Psoas muscle (tissue), 8 donors: ENCODE data around the gene BPIFB1. TPM values are rescaled to one million over a fixed set of nuclear protein-coding genes. Genes with fewer than 3 reads are reported as not detected.

Experiments used
- ATAC-seq, 4 donors: fragments of 200-7000 bp; cut with Tn5 transposase; one replicate each; pipeline ENCODE4 v1.9.1; 2020; ENCODE audit warnings: moderate library complexity in 3 of 4, mild to moderate bottlenecking in 2 of 4
- DNase-seq, 2 donors: peaks; one replicate each; pipeline ENCODE4 v3.0.0-alpha.2; 2020
- H3K27ac ChIP-seq: fragments of 200-600 bp; one replicate; pipeline ENCODE4 v1.8.0; 2022
- H3K27me3 ChIP-seq, 3 donors: fragments of 200-600 bp in 1 of 3; one replicate each; pipeline versions ENCODE4 v1.6.1 to v1.8.0; 2013 to 2022; ENCODE audit warnings: low read length in 2 of 3, mild to moderate bottlenecking in 2 of 3, moderate library complexity in 1 of 3; ENCODE audit not compliant: insufficient read depth in 3 of 3
- H3K36me3 ChIP-seq, 2 donors: fragments of 200-600 bp in 1 of 2; one replicate each; pipeline versions ENCODE4 v1.6.1 to v1.8.0; 2013 to 2022; ENCODE audit warnings: low read depth in 1 of 2, mild to moderate bottlenecking in 1 of 2, moderate library complexity in 1 of 2; ENCODE audit not compliant: insufficient read depth in 1 of 2
- H3K4me1 ChIP-seq: fragments of 200-600 bp; one replicate; pipeline ENCODE4 v1.8.0; 2022
- H3K4me3 ChIP-seq: fragments of 200-600 bp; one replicate; pipeline ENCODE4 v1.8.0; 2022; ENCODE audit warnings: mild to moderate bottlenecking
- H3K9me3 ChIP-seq: fragments of 200-600 bp; one replicate; pipeline ENCODE4 v1.8.0; 2022
- WGBS, 3 donors: extraction: QIAGEN DNeasy Blood & Tissue Kit; methylation state at CpG; one replicate each; pipeline versions ENCODE4 v1.1.6 to v1.1.7; 2013; 5-methylcytosine and 5-hydroxymethylcytosine counted together
- intact Hi-C, 2 donors: fragments of 100-400 bp; cut with DNase I; formaldehyde crosslinking; loops; one replicate each; pipeline versions ENCODE4 v1.11.0 to v1.14.2; 2022
- polyA plus RNA-seq, 3 donors: library from polyadenylated mRNA; stranded (reverse); fragments of 200-250 nt; gene quantifications; one replicate each; pipeline ENCODE4 v1.2.3, GENCODE V29; 2013
- total RNA-seq, 4 donors: library from RNA; stranded (reverse); fragmentation: NEBNext Ultra II Directional in 2 of 4; extraction: Animal tissue kit (Norgen Biotek cat#: 25700) in 2 of 4; gene quantifications; one replicate each; pipeline versions ENCODE4 v1.2.1 to v1.2.4, GENCODE V29; 2021 to 2023
- TF ChIP-seq, protein P1 (sequence below): fragments of 200-600 bp; IDR thresholded peaks from one replicate; pipeline ENCODE4 v1.8.0; 2022; ENCODE audit warnings: antibody characterized with exemption
- donor health status: healthy with polysubstance abuse.
- donor health status: DM: no; HTN: no; CAD: no; lungs with moderate emphysema.
- donor health status: Bipolar disorder and iron deficiency.
- donor health status: healthy.
- donor health status: DM: yes; HTN: yes; CAD: no.
- donor health status: DM: no; HTN: no; CAD: no.
- donor health status: DM: no; HTN: no; CAD: no.
- donor health status: DM: yes; HTN: yes; CAD: no.

BPIFB1 gene
- total and polyA plus RNA-seq, 7 donors: 0.04 TPM; not detected in 6

DNA sequence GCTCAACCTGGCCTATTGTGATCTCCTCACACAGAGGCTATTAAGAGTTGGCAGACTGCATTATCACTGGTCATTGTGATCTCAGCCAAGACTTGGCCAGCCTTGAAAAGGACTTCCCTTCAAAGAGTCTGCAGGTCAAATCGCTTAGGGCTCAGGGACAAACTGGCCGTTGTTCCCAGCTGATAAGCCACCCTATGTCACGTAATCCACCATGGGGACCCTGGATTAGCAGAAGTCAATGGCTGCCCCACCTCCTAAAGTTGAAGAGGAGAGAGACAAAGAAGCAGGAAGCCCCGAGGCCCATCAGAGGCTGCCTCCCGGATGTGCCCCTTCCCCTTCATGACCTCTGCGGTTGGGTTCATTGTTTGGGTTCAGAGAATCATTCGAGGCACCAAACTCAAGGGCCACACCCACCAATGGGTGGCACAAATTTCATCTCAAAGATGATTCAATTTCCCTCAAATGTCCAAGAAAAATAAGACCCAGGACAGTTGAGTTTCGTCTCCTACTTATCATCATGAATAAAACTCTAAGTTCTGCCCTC is 56.6 kb downstream of the BPIFB1 start:
- H3K27ac ChIP-seq: no peak overlapping the region
- H3K4me3 ChIP-seq: no peak overlapping the region
- intact Hi-C loops: no loop called here
- H3K36me3 ChIP-seq: no peaks in the 10 kb centered on the region
- H3K4me1 ChIP-seq: no peaks in the 10 kb centered on the region
- no peaks in the 10 kb centered on the region for H3K9me3 ChIP-seq
- WGBS, 3 donors: 65 to 74% (median 69%) methylated on average over 8 of the region's 8 CpGs
- H3K27me3 ChIP-seq: peaks cover 0 to 12% (median 0%) of the 10 kb centered on the region in 3 donors
- TF ChIP-seq, protein P1, sequence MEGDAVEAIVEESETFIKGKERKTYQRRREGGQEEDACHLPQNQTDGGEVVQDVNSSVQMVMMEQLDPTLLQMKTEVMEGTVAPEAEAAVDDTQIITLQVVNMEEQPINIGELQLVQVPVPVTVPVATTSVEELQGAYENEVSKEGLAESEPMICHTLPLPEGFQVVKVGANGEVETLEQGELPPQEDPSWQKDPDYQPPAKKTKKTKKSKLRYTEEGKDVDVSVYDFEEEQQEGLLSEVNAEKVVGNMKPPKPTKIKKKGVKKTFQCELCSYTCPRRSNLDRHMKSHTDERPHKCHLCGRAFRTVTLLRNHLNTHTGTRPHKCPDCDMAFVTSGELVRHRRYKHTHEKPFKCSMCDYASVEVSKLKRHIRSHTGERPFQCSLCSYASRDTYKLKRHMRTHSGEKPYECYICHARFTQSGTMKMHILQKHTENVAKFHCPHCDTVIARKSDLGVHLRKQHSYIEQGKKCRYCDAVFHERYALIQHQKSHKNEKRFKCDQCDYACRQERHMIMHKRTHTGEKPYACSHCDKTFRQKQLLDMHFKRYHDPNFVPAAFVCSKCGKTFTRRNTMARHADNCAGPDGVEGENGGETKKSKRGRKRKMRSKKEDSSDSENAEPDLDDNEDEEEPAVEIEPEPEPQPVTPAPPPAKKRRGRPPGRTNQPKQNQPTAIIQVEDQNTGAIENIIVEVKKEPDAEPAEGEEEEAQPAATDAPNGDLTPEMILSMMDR: no peak
- DNase-seq (no peak), ATAC-seq (no peak)

DNA sequence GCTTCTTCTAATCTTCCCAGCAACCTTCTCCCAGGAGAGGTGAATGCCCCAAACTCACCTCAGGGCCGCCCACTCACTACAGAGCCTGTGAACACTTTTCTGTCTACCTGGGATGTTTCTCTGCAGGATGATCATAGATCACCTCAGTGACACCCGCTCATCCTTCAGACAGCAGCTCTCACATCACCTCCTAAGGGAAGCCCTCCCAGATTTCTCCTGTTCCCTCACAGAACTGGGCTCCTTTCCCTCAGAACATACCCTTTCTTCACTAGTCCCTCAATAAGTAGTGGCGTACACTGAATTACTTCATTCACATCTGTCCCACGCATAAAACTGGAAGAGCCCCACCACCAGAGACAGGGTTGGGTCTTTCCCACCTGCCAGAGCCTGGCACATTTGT is 60.5 kb downstream of the BPIFB1 start:
- TF ChIP-seq, protein P1: no peak
- H3K36me3 ChIP-seq: no peaks in the 10 kb centered on the region
- H3K27me3 ChIP-seq: peaks cover 0 to 4% (median 0%) of the 10 kb centered on the region in 3 donors
- H3K9me3 ChIP-seq: no peaks in the 10 kb centered on the region
- ATAC-seq (no peak), DNase-seq (no peak)
- WGBS, 3 donors: 67 to 78% (median 75%) methylated on average over 4 of the region's 4 CpGs
- intact Hi-C loops: no loop called here
- no peak overlapping the region for H3K27ac ChIP-seq
- no peak overlapping the region for H3K4me3 ChIP-seq
- no peaks in the 10 kb centered on the region for H3K4me1 ChIP-seq

DNA sequence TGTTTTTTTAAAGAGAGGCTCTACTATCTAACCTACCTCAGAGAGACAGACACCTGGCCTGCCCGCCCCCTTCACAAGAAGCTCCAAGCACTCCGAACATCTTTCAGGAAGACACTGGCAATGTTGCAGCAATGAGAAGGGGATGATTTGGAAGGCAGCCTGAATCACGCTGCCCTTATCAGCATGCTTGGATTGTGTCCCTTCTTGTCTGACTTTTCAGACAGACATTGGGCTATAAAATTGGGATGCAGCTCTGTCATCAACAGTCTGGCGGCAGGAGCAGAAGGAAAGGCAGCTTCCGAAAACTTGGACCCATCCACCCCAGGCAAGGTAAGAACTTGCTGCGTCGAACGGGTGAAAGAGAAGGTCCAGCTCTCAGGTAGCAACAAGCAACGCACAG is 62.3 kb downstream of the BPIFB1 start:
- TF ChIP-seq, protein P1: no peak
- Histone ChIP-seq H3K4me1 (no peaks in the 10 kb centered on the region), H3K4me3 (no peak overlapping the region), H3K36me3 (peaks cover 4 to 15% of the 10 kb centered on the region in 2 donors), H3K9me3 (no peaks in the 10 kb centered on the region), H3K27ac (no peak overlapping the region), H3K27me3 (peaks cover 0 to 4% (median 0%) of the 10 kb centered on the region in 3 donors)
- DNase-seq (no peak), ATAC-seq (no peak)
- WGBS, 3 donors: 77 to 80% (median 79%) methylated on average over 9 of the region's 9 CpGs
- intact Hi-C loops: no loop called here

DNA sequence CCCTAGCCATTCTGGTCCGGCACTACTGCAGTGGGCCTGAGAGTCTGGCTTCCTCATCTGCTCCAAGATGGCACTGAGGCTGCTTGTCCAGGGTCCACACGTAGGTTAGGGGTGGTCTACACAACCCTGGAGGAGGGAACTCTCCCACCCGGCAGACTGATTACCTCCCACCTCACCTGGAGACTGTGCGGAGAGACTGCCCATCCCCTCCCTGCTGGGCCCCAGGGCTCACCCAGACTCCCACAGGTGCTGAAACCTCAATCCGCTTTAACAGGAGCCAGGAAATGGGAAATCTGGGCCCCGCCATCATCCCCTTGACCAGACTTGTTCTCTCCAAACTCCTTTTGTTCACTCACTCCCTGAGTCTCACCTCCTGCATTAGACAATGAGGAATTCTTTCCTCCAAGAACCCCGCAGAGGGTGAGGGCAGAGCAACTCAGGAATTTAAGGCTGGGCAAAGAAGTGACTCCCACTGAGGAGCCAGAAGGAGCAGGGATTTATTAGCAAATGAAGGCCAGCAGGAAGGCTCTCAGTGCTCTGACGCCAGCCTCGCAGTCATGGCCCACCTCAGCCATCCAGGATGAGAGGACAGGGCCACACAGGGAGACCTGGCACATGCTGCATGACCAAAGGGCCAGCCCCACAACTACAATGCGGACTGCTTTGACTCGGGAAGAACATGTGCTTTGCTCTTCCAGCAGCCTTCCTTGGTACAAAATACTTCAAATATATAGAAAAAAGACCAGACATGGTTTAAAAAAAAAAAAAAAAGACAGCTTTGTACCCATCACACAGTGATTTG is 65.3 kb downstream of the BPIFB1 start:
- TF ChIP-seq, protein P1: no peak
- Histone ChIP-seq H3K9me3 (no peaks in the 10 kb centered on the region), H3K4me3 (no peak overlapping the region), H3K27ac (no peak overlapping the region), H3K27me3 (no peaks in the 10 kb centered on the region), H3K36me3 (peaks cover 4 to 38% of the 10 kb centered on the region in 2 donors), H3K4me1 (no peaks in the 10 kb centered on the region)
- DNase-seq (no peak), ATAC-seq (peak in 1 of 4 donors; percentile 28)
- intact Hi-C loops: no loop called here
- 83 to 91% (median 85%) methylated on average over 11 of the region's 11 CpGs for WGBS, 3 donors
